ENCODE results near the gene OR6Y1.

- TF ChIP-seq, protein P1, sequence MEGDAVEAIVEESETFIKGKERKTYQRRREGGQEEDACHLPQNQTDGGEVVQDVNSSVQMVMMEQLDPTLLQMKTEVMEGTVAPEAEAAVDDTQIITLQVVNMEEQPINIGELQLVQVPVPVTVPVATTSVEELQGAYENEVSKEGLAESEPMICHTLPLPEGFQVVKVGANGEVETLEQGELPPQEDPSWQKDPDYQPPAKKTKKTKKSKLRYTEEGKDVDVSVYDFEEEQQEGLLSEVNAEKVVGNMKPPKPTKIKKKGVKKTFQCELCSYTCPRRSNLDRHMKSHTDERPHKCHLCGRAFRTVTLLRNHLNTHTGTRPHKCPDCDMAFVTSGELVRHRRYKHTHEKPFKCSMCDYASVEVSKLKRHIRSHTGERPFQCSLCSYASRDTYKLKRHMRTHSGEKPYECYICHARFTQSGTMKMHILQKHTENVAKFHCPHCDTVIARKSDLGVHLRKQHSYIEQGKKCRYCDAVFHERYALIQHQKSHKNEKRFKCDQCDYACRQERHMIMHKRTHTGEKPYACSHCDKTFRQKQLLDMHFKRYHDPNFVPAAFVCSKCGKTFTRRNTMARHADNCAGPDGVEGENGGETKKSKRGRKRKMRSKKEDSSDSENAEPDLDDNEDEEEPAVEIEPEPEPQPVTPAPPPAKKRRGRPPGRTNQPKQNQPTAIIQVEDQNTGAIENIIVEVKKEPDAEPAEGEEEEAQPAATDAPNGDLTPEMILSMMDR (IDR thresholded peaks at IDR 0.05; ENCODE audit: poor library complexity): peak; percentile 52
- TF ChIP-seq EZH2 (IDR thresholded peaks at IDR 0.05; ENCODE audit: borderline replicate concordance): no peak
Observed at GRCh38 chr1:158506369-158506987, 47.7 kb downstream of the OR6Y1 start.
